SH-SY5Y (cell line): ENCODE results near the gene MBD4.

ENCODE experiments used
- GATA2 ChIP-seq: IDR thresholded peaks from 2 replicates; pipeline ENCODE4 v1.6.1; 2011; ENCODE audit warnings: mild to moderate bottlenecking, low read depth, low read length
- GATA3 ChIP-seq: IDR thresholded peaks from 2 replicates; pipeline ENCODE4 v1.6.1; 2011; ENCODE audit warnings: low read depth, mild to moderate bottlenecking, low read length, moderate library complexity

GRCh38 chr3:129429080-129429451 lies 10.7 kb downstream of the MBD4 start:
- TF ChIP-seq GATA2 (no peak), GATA3 (no peak)
